ENCODE data around the gene CDH5. TPM values are rescaled to one million over a fixed set of nuclear protein-coding genes. Genes with fewer than 3 reads are reported as not detected.

CDH5 gene
- total RNA-seq, 1 donor from 2014 or later = 1,308 TPM

DNA sequence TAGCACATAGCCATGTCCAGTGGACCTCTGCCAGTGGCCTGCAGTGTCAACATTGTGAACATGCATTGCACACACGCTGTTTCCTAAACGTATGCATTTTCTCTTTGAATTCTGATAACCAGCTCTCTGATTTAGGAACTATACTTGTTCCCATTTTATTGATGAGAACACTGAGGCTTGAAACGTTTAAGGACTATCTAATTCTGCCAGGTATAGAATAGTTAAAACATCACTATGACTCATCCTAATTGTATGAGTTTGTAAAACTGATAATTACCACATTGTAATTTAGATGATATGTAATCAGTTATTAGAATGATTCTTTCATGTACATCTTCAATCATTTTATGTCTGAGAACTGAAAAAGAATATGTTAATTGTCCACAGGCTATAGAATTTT lies 63.7 kb downstream of the CDH5 start:
- Mint-ChIP-seq H3K36me3 (ENCODE audit: low read depth, unreplicated experiment) (no peaks in the 10 kb centered on the region), H3K4me3 (ENCODE audit: unreplicated experiment) (no peak overlapping the region), H3K27me3 (ENCODE audit: unreplicated experiment) (peaks cover 28% of the 10 kb centered on the region), H3K4me1 (ENCODE audit: unreplicated experiment) (no peaks in the 10 kb centered on the region), H3K27ac (ENCODE audit: unreplicated experiment) (no peak overlapping the region), H3K9me3 (ENCODE audit: unreplicated experiment) (no peaks in the 10 kb centered on the region)
- TF ChIP-seq, protein P1, sequence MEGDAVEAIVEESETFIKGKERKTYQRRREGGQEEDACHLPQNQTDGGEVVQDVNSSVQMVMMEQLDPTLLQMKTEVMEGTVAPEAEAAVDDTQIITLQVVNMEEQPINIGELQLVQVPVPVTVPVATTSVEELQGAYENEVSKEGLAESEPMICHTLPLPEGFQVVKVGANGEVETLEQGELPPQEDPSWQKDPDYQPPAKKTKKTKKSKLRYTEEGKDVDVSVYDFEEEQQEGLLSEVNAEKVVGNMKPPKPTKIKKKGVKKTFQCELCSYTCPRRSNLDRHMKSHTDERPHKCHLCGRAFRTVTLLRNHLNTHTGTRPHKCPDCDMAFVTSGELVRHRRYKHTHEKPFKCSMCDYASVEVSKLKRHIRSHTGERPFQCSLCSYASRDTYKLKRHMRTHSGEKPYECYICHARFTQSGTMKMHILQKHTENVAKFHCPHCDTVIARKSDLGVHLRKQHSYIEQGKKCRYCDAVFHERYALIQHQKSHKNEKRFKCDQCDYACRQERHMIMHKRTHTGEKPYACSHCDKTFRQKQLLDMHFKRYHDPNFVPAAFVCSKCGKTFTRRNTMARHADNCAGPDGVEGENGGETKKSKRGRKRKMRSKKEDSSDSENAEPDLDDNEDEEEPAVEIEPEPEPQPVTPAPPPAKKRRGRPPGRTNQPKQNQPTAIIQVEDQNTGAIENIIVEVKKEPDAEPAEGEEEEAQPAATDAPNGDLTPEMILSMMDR (IDR thresholded peaks at IDR 0.05; ENCODE audit: unreplicated experiment) = no peak
- DNase-seq (ENCODE audit: low spot score) = no peak

DNA sequence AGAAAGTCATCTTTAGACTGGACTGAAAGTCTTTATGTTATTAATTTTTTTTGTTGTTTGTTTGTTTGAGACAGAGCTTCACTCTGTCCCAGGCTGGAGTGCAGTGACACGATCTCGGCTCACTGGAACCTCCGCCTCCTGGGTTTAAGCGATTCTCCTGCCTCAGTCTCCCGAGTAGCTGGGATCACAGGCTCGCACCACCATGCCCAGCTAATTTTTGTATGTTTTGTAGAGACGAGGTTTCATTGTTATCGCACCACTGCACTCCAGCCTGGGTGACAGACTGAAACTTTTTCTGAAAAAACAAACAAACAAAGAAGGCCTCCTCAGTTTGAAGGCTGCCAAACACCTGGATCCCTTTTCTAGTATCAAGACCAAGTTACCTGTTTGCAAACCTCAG lies 65.3 kb downstream of the CDH5 start:
- Mint-ChIP-seq H3K27ac (ENCODE audit: unreplicated experiment) (no peak overlapping the region), H3K4me1 (ENCODE audit: unreplicated experiment) (no peaks in the 10 kb centered on the region), H3K27me3 (ENCODE audit: unreplicated experiment) (peaks cover 19% of the 10 kb centered on the region), H3K36me3 (ENCODE audit: low read depth, unreplicated experiment) (no peaks in the 10 kb centered on the region), H3K9me3 (ENCODE audit: unreplicated experiment) (no peaks in the 10 kb centered on the region), H3K4me3 (ENCODE audit: unreplicated experiment) (no peak overlapping the region)
- TF ChIP-seq, protein P1 (IDR thresholded peaks at IDR 0.05; ENCODE audit: unreplicated experiment) = no peak
- DNase-seq (ENCODE audit: low spot score) = no peak

DNA sequence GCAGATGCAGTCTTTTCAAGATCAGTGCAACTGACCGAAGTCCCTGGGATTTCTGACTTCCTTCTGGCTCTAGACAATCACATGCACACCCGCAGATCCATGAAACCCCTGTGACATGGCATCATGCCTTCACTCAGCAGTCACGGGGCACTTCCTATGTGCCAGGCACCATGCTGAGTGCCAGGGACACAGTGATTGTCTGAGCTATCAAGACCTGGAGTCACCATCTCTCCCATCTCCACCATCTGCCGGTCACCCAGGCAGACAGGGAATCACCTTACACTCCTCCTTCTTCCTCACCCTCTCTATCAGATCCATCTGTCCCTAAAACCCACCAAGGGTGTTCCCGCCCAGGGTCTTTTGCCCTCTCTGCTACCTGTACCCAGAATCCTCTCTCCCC lies 65.9 kb downstream of the CDH5 start:
- Mint-ChIP-seq H3K4me1 (ENCODE audit: unreplicated experiment) (no peaks in the 10 kb centered on the region), H3K27ac (ENCODE audit: unreplicated experiment) (no peak overlapping the region), H3K27me3 (ENCODE audit: unreplicated experiment) (peaks cover 19% of the 10 kb centered on the region), H3K9me3 (ENCODE audit: unreplicated experiment) (no peaks in the 10 kb centered on the region), H3K36me3 (ENCODE audit: low read depth, unreplicated experiment) (no peaks in the 10 kb centered on the region), H3K4me3 (ENCODE audit: unreplicated experiment) (no peak overlapping the region)
- no peak for DNase-seq (ENCODE audit: low spot score)
- TF ChIP-seq, protein P1 (IDR thresholded peaks at IDR 0.05; ENCODE audit: unreplicated experiment) = no peak

DNA sequence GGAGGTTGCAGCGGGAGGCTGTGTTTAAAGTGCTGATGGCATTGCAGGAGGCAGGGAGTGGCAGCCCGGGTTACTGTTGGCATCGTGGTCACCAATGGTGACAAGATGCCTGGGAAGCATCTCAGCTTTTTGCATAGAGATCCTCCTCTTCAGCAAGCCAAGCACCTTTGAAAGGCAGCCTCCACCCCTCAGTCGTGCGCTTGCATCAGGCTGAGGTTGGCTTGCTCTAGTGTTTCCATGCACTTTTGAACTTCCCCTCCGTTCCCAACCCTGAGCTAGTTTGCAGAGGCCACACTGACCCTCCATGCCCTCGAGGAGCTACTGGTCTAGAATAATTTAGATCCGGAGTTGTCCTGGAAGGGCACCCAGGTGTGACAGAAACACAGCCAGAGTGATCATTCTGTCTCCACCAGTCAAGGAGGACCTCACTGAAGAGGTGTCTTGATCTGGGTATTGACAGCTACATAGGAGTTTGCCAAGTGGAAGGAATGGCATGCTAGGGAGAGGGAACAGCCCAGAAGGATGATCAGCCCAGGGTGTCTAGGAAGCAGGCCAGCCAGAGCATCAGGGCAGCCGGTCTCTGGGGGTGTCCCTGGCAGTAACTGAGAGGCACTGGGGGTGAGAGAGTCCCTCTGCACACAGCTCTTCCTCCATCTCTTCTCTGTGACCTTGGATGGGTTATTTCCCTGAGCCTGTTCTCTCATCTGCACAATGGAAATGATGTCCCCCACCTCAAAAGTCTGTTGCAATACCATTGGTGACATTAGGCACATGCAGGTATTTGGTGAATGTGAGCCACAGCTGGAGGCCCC lies 68.3 kb downstream of the CDH5 start:
- no peak overlapping the region for H3K4me3 Mint-ChIP-seq (ENCODE audit: unreplicated experiment)
- peaks cover 4% of the 10 kb centered on the region for H3K27me3 Mint-ChIP-seq (ENCODE audit: unreplicated experiment)
- no peak for DNase-seq (ENCODE audit: low spot score)
- H3K36me3 Mint-ChIP-seq (ENCODE audit: low read depth, unreplicated experiment) = no peaks in the 10 kb centered on the region
- no peaks in the 10 kb centered on the region for H3K9me3 Mint-ChIP-seq (ENCODE audit: unreplicated experiment)
- H3K4me1 Mint-ChIP-seq (ENCODE audit: unreplicated experiment) = no peaks in the 10 kb centered on the region
- H3K27ac Mint-ChIP-seq (ENCODE audit: unreplicated experiment) = no peak overlapping the region
- TF ChIP-seq, protein P1 (IDR thresholded peaks at IDR 0.05; ENCODE audit: unreplicated experiment) = no peak

DNA sequence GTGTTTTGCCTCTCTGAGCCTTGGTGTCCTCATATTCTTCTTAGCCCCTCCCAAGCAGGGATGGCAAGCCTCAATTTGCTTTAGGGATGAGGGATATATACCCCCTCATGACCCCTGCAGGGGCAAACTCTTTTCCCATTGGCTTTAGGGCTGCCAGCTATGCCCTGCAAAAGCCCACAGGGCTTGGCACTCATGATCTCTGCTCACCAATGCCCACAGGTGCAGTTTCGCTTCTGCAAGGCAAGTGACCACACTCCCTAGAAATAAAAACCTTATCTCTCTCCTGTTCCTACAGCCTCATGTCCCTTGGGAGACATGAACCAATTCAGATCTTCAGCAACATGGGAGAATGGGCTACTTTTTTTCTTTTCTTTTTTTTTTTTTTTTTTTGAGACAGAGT lies 69.4 kb downstream of the CDH5 start:
- H3K36me3 Mint-ChIP-seq (ENCODE audit: low read depth, unreplicated experiment) = no peaks in the 10 kb centered on the region
- no peak overlapping the region for H3K4me3 Mint-ChIP-seq (ENCODE audit: unreplicated experiment)
- peaks cover 6% of the 10 kb centered on the region for H3K27me3 Mint-ChIP-seq (ENCODE audit: unreplicated experiment)
- TF ChIP-seq, protein P1 (IDR thresholded peaks at IDR 0.05; ENCODE audit: unreplicated experiment) = no peak
- no peaks in the 10 kb centered on the region for H3K4me1 Mint-ChIP-seq (ENCODE audit: unreplicated experiment)
- no peaks in the 10 kb centered on the region for H3K9me3 Mint-ChIP-seq (ENCODE audit: unreplicated experiment)
- no peak for DNase-seq (ENCODE audit: low spot score)
- no peak overlapping the region for H3K27ac Mint-ChIP-seq (ENCODE audit: unreplicated experiment)
